SK-N-SH treated with all-trans-retinoic acid at 6 μM for 48 hours (cell line): ENCODE data around the gene LRBA.

Experiments used
- ARNTL ChIP-seq: fragments of 450-650 bp; formaldehyde crosslinking; IDR thresholded peaks from 2 replicates; pipeline ENCODE4 v1.5.0; 2020; ENCODE audit warnings: low read depth, mild to moderate bottlenecking, moderate library complexity, borderline replicate concordance
- ESRRG ChIP-seq: fragments of 250-450 bp; sonication (Bioruptor Pico); IDR thresholded peaks from 2 replicates; pipeline ENCODE4 v1.6.1; 2021; ENCODE audit warnings: mild to moderate bottlenecking
- ZFP3 ChIP-seq: fragments of 250-450 bp; sonication (Bioruptor Pico); IDR thresholded peaks from 2 replicates; pipeline ENCODE4 v1.5.0; 2020; ENCODE audit warnings: mild to moderate bottlenecking, moderate library complexity

GRCh38 chr4:150598909-150599308 is 416.2 kb downstream of the LRBA start:
- TF ChIP-seq ARNTL: no peak
- TF ChIP-seq ESRRG (CRISPR knock-in tag): no peak
- no peak for TF ChIP-seq ZFP3 (CRISPR knock-in tag)
